ENCODE measurements around the gene ATXN2.
"Not testable (repeated sequence)": the region's sequence is repeated elsewhere in the genome, so short reads cannot be mapped to it uniquely, and the experiment has no call there.

Gene ATXN2

DNA sequence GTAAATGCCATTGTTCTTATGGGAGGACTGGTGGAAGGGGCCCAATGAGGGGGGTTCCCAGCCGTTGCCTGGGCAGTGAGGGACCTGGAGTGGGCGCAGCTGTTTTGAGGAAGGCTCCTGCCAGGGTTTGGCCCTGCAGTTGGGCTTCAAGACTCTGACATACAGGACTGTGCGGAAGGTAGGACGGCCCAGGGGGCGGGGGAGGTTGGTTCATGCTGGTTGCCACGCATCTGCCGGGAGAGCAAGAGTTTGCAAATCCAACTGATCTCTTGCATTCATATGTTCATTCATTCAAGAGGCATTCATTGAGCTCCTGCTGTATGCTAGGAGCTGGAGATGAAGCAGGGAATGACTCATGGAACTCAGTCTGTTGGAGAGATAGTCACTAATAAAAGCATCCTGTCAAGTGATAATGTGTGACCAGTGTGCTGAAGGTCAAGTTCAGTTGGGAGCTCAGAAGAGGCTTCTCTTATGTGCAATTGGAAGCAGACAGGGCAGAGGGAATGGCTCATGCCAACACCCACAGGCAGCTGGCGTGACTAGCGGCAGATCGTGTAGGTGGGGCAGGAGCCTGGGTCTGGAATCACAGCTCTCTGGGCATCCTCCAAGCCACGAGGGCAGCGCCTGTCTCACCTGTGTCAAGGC is 185.6 kb downstream of the ATXN2 start:
- DNase-seq, result no peak

DNA sequence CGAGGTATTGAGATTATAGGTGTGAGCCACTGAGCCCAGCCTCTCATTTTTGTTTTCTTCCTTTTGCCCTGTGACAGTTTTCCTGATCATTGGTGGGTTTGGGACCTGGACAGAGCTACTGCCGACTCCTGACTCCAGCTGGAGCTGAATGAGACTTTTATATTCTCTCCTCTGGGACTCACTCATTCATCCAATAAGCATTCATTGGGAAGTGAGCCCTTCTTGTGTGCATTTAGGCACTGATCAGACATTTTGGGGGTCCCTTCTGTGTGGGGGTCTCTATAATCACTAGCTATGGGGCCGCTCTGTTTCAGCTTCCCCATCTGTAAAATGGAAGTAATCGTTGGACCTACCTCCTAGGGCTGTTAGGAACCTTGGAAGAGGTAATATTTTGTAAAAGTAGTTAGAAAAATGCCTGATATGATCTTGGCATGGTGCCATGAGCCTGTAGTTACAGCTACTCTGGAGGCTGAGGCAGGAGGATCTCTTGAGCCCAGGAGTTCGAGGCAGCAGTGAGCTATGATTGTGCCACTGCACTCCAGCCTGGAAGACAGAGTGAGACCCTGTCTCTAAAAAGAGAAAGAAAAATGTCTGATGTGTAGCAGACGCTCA is 186.2 kb downstream of the ATXN2 start:
- no peak for DNase-seq

DNA sequence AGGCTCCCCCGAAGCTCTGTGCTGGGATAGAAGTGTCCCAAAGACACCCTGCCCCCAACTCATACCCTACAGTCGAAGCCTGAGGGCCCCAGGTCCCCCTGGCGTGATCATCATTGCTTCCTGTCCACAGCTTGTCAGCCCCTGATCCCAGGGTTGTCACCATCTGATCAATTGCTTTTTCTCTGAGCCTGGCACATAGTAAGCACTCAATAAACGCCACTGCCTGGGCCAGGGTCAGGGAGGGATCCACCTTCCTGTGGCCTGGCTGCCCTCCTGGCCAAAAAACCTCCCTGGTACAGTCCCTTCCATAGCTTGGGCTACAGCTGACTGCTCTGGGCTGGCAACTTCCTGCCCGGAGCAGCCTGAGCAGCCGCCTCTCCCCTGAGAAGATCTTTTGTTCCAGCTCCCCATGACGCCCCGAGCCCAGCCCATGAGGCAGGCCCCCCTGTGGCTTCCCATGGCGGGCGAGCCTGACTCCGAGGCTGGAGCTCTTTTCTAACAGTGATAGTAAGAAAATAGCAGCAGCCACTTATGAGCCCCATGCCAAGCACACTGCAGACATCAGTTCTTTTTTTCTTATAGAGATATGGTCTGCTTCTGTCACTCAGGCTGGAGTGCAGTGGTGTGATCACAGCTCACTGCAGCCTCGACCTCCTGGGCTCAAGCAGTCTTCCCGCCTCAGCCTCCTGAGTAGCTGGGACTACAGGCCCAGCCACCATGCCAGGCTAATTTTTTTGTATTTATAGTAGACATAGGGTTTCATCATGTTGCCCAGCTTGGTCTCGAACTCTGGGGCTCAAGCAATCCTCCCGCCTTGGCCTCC is 186.9 kb downstream of the ATXN2 start:
- no peak for DNase-seq

DNA sequence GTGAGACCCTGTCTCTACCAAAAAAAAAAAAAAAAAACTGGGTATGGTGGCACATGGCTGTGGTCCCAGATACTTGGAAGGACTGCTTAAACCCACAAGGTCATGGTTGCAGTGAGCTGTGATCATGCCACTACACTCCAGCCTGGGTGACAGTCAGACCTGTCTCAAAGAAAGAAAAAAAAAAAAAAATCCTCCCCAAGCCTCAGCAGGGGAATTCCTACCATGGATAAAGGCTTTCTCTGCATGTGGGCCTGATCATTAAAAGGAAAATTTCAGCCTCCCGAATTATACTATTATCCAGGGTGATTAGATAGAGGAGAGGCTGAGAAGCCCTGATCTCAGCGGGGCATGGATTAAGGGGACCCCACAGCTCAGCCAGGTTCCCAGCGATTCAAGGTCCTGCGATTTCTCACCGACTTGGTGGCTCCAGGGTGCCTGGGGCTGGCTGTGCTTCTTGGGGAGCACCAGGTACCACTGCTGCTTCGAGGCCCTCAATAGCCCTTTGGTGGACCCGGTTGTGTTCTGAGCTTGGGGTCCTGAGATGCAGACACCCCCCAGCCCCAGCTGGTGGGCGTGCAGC is 187.8 kb downstream of the ATXN2 start:
- no peak for DNase-seq

DNA sequence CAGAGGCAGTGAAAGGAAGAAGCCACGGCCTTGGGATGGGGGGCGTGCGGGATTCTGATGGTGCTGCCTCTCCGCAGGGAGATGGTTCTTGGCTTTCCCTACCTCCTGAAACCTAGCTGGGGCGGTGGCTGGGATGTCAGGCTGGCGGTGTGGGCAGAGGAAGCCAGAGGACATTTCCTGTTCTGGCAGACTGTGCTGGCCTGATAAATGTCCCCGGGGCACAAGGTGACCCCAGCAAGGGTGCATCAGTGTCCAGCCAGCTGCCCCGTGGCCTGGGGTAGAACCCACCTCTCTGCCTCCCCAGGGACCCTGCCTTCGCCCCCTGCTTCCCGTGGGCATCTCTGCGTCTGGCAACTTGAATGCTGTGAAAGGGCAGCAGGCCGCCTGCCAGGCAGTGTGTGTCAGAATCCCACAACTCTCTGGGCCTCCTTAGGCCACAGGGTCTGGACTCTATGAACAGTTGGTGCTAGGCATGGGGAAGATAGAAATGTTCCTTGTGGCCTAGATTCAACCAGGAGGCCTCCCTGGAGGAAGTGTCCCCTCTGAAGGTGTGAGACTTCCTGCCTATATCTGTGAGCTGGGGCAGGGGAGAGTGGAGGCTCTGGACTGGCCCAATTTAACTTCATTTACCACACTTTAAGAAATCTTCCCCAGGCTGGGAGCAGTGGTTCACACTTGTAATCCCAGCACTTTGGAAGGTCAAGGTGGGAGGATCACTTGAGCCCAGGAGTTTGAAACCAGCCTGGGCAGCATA is 188.5 kb downstream of the ATXN2 start:
- DNase-seq, result no peak

DNA sequence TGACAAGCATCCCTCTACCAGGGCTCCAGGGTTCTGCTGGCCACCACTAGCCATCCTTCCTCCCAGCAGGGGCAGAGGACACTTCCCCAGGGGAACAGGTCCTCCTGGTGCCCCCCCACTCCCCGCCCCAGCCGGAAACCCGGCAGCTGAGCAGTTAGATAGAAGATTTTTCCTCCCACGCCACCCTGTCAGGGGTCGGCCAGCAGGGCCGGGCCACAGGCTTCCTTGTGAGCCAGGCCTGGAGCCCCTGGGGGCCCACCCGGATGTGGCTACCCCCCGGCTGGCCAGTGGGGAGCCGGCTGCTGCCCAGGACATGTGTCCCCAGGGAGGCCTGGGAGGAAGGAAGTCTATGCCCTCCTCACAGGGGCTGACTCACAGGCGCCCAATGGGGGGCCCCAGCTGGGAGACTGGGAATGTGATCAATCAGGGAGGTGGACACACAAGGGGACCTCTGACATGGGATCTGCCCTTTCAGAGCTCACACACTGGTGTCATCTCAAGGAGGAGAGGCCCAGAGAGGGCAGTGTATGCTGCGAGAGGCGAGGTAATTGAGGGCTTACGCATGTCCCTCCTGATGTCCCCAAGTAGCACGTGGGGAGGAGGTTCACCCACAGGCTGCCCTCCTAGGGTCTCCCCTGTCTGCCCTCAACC is 189.2 kb downstream of the ATXN2 start:
- DNase-seq, result no peak

DNA sequence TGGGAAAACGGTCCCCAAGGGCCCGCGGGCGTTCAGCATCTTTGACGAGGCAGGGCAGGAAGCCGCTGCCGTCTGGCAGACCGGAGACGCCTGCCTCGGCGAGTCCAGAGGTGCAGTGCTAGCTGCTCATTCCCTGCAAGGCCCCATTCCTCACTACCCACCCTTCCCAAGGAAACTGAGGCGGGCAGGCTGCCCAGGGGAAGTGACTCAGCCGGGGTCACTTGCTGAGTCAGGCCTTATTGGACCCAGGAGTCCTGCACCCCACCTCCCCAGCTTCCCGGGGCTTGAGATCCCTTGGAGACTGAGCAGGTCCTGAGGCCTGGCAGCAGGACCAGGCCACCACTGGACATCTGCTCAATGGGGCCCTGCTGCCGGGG is 189.7 kb downstream of the ATXN2 start:
- no peak for DNase-seq

DNA sequence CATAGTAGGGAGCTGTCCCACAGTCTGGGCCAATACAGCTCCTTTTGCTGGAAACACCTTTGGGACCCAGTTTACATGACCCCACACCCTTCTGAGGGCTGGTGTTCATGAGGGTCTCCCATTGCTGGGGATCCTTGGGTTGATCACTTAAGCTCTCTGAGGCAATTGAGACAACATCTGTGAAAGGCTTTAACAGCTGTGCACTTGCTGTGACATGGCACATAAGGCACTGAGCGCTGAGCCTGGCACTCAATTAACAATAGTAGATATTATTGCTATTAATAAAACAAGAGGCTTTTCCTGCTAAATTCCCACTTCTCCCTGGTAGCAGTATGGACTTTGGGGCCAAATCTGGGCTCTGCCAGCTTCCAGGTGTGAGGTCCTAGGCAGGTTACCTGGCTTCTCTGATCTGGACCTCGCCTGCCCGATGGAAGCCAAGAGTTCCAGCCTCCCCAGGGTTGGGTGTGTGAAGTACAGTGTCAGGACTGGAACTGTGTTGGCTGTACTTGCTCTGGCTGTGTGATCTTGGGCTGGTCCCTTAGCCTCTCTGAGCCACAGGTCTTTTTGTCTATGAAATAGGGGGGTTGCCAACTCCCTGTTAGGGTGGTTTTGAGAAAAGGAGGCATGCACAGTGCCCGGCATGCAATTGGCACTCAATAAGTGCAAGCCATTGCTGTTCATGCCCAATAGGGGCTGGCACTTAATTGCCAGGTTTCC is 190.3 kb downstream of the ATXN2 start:
- no peak for DNase-seq

DNA sequence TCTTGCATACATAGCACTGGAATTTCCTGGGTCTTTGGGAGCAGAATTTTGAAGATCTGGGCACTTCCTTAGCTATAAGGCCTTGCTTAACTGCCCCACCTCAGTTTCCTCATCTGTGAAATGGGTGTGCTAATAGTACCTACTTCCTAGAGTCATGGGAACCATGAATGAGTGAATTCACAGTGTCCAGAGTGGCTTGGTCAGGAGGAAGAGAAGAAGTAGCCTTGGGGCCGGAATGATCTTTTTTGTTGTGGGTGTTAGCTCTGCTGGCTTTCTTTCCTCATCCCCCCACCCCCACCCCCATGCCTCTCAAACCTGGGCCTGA is 191.0 kb downstream of the ATXN2 start:
- no peak for DNase-seq

DNA sequence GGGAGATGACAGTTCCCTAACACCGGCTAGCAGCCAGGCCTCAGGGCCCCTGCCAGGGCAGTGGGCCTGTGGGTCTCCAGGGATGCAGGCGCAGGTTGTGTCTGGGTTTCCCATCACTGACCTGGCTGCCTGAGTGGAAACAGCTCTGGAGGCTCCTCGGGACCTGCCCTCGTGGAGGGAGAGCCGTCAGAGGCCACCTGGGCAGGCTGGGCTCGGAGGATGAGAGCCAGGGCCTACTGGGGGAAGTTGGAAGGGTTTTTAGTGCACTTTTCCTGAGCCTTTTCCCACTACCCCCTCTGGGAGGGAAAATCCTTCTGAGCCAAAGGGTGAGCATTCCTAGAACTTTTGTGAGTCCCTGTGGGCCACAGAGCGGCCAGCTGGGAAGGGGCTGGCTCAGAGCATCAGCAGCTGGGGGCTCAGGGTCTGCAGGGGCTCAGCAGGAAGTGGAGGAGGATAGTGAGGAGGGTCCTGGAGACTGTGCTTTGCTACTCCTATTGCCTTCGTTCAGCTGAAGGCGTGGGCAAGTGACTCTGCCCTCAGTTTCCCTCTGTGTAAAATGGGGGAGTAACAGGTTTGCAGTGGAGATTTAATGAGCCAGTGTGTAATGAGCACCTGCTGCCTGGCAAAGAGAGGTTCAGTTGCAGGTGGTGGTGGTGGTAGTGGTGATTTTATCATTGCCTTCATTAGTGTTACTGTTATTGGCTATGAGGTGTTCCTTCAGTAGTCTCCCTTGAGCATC is 191.6 kb downstream of the ATXN2 start:
- DNase-seq, result no peak

DNA sequence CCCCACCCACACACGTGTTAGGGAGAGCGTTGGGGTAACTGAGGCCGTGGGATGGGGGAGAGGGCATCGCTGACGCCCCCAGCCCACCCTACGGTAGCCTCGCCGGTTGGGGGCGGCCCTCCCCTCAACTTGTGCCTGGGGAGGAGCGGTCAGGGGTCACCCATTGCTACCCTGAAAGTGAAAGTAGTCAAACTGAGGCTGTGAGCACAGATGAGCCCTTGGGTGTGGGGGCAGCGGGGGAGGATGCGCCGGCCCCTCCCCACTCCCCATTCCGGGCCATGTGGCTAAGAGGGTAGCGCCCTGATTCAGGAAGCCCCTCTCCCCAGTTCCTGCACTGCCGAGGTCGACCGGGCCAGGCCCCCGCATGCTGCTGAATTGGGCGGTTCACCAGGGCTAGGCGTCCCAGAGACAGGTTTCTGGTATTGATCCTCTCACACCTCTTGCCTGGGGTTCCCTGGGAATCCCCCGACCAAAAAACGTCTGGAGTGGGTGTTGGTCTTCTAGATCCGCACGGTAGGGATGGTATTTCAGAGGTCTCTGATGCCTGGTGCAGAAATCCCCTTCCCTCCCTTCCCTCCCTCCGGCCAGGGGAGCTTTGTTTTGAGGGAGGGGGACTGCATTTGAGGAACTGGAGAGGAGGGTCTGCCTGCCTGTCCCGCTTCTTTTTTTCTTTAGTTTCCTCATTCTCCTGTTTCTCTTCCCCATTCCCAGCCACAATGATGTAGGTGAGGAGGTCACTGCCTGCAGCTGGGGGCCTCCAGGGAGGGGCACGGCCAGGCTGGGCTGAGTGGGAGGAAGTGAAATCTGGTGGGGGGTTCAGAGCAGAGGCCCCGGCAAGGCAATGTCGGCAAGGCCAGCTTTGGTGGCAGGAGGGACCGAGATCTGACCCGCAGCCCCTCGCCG is 192.4 kb downstream of the ATXN2 start:
- no peak for DNase-seq

DNA sequence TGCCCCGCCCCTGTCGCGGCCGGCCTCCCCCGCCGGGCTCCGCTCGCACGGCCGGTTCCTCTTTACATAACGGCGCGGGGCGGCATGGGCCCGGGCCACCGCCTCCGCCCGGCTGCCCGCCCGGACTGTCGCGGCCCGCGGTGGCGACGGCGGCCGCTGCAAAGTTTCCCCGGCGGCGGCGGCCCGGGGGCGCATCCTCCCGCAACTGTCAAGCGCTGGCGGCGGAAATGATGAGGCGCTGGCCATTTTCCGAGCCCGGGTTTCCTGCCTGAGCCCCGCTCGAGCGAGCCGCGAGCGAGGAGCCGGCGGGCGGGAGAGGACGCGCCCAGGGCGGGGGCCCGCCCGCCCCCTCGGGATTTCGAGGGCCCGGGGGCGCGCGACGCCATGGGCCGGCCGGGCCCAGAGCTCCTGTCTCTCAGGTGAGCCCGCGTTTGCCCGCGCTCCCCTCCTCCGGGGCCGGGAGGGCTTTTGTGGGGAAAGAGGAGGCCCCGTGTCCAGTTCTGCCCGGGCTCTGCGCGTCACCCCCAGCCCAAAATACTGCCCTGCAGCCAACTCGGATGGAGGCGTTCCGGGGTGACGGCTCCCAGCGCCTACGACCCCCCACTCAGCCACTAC is 193.1 kb downstream of the ATXN2 start, which contains the start of gene SH2B3:
TSS of gene SH2B3 (plus strand) at position 65 of the 615 bp plus-strand sequence. CDS start 12,223 bp downstream, outside the sequence.
- no peak for DNase-seq

DNA sequence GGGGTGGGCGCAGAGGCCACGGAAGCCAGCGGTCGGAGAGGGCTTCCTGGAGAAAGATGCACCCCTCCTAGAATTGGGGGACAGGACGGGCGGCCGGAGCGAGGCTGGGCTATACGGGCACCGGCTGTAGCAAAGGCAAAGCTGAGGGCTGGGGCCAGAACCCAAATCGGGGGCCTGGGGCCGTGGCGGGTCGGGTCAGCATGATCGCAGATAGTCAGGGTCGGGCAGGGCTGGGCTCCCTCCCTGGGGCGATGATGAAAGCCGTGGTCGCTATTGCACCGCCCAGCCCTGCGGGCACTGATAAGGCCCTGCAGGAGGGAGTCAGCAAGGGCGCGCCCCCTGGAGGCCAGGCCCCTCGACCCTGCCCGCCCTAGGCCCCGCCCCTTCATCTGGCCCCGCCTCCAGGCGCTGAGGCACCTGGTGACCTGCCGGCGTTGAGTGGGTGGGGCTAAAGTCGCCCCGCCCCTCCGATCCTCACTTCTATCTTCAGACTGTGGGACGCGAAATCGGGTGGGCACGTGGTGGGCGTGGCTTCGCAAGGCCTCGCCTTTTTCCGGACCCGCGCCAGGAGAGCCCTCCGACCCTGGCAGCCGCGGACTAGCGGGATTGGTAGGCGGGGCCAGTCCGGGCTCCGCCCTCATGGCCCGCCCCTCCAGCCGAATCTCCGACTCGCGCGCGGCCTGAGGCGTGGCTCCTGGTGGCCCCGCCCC is 193.8 kb downstream of the ATXN2 start:
- DNase-seq, result peak; percentile 69

DNA sequence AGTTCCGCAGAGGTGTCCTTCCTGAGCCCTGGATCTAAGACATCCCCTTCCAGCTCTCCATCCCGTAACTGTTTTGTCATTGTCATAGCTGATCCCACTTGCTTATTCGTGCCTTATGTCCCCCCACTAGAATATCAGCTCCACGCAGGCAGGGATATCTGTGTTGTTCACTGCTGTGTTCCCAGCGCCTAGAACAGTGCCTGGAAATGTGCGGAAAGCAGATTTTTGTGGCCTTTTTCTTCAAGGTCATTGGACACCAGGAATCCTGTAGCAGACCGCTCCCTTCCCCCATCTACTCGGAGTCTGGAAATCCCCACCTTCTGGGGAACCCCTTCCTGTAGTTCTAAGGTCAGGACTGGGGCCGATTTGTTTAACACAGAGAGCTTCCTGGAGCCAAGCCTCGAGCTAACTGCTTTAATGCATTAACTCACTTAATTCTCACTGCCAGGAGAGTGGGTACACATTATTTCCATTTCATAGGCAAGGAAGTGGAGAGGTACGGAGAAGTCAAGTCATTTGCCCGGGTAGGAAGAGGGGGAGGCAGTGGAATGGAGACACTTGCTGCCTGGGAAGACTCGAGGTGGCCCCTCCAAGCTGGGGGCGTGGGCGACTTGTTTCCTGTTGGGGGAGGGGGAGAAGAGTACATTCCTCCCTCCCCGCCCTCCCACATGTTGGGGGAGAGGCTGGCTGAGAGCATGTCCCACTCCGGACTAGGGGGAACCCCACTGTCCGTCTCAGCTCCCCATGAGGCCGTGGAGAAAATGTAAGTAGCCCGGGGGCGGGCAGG is 194.6 kb downstream of the ATXN2 start:
- DNase-seq, result no peak

DNA sequence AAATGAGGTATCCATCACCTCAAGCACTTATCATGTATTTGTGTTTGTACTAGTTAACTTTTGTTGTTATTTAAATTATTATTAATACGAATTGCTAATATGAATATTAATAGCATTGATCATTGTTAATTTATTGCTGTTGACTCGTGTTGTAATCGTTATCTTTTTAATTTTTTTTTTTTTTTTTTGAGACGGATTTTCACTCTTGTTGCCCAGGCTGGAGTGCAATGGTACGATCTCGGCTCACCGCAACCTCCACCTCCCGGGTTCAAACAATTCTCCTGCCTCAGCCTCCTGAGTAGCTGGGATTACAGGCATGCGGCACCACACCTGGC is 196.7 kb downstream of the ATXN2 start:
- DNase-seq, result not testable (repeated sequence)
